Prostate gland (tissue), 2 donors: ENCODE data around the gene NF2.

Experiments
- POLR2AphosphoS5 ChIP-seq: sonication (generic); formaldehyde crosslinking; IDR thresholded peaks from one replicate; pipeline ENCODE4 v1.6.1; 2017; ENCODE audit warnings: antibody characterized with exemption
- TF ChIP-seq, protein P1 (sequence below), 4 experiments: fragments of 200-600 bp in 2 of 4; fragments of 450-650 bp in 2 of 4; sonication (generic) in 2 of 4; IDR thresholded peaks; 1 replicate in 3 of 4; 2 replicates in 1 of 4; pipeline ENCODE4 v1.5.1; 2016 to 2019; ENCODE audit warnings: antibody characterized with exemption in 4 of 4, mild to moderate bottlenecking in 2 of 4, moderate library complexity in 2 of 4

DNA sequence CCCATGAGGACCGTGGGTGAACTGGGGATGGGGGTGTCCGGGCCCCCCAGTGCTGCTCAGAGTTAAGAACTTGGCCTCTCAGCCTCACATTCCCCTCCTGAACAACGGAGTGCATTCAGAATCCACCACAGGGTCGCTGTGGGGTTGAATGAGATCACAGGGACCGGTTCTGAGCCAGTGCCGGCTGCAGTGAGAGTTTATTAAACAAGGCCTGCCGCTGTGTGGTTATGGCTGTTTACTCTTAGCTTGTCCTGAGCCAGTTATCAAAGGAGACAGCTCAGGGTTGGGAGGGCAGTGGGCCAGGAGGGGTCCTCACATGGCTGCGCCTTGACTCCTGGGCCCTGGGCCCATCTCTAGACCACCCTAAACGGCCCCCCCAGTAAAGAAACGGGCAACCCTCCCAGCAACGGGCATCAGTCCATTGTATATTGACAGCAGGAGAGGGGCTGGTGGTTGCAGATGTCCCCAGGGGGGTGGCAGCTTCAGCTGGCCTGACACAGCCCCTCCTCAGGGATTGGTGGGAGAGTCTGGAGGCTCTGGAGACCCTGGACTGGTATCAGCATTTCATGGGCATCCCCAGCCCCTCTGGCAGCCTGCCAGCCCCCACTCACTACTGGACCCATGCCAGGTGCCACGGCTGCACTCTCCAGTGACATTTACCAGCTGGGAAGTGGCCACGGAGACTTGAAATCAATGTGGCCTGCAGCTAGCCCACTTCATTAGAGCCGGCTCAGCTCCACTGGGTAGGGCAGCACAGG lies 101.3 kb downstream of the NF2 start:
- TF ChIP-seq, protein P1, sequence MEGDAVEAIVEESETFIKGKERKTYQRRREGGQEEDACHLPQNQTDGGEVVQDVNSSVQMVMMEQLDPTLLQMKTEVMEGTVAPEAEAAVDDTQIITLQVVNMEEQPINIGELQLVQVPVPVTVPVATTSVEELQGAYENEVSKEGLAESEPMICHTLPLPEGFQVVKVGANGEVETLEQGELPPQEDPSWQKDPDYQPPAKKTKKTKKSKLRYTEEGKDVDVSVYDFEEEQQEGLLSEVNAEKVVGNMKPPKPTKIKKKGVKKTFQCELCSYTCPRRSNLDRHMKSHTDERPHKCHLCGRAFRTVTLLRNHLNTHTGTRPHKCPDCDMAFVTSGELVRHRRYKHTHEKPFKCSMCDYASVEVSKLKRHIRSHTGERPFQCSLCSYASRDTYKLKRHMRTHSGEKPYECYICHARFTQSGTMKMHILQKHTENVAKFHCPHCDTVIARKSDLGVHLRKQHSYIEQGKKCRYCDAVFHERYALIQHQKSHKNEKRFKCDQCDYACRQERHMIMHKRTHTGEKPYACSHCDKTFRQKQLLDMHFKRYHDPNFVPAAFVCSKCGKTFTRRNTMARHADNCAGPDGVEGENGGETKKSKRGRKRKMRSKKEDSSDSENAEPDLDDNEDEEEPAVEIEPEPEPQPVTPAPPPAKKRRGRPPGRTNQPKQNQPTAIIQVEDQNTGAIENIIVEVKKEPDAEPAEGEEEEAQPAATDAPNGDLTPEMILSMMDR (IDR thresholded peaks at IDR 0.05) = no peak
- TF ChIP-seq POLR2AphosphoS5 = no peak
